HCT116 (cell line): Measurements from ENCODE around the gene MBL2. TPM values are rescaled to one million over a fixed set of nuclear protein-coding genes. Genes with fewer than 3 reads are reported as not detected.

Source experiments
- ATAC-seq: fragments of 200-7000 bp; cut with Tn5 transposase; 2 replicates; pipeline ENCODE4 v1.9.1; 2020; ENCODE audit warnings: mild to moderate bottlenecking, moderate library complexity
- BruUV-seq: library from RNA; stranded (reverse); fragments of 400-500 nt; replicated peaks from 2 replicates; lab custom pipeline; 2021; lab: Mats Ljungman, UMichigan
- CTCF ChIA-PET: fragments of 300-600 bp; sonication (Branson Sonifier 250); formaldehyde crosslinking; loops from one replicate; lab custom pipeline; 2021; ENCODE audit warnings: antibody characterized with exemption; lab: Charles Lee
- POLR2A ChIA-PET: fragments of 300-600, 350-600 bp; sonication (Branson Sonifier 250); formaldehyde crosslinking; loops from one replicate; lab custom pipeline; 2021; ENCODE audit warnings: antibody characterized with exemption; lab: Charles Lee
- RAD21 ChIA-PET, 2 experiments: fragments of 300-600 bp; sonication (Branson Sonifier 250); formaldehyde crosslinking; loops; one replicate each; lab custom pipeline; 2023; ENCODE audit warnings: low total read pairs in 2 of 2; ENCODE audit not compliant: uncharacterized antibody in 2 of 2, unreplicated experiment in 2 of 2, low non-redundant PET in 1 of 2; lab: Charles Lee
- DNase-seq: peaks from one replicate; pipeline ENCODE4 v3.0.0-alpha.2; 2010; ENCODE audit warnings: low read depth, low spot score
- H2AFZ ChIP-seq: fragments of 200-600 bp; shearing (Covaris generic), sonication (generic); 2 replicates; pipeline ENCODE4 v1.6.1; 2017; ENCODE audit warnings: low read depth, mixed run types, mixed read lengths, antibody characterized with exemption, low read length; ENCODE audit not compliant: poor library complexity, severe bottlenecking
- H3K27ac ChIP-seq: 2 replicates; pipeline ENCODE4 v1.5.1; 2012; ENCODE audit warnings: low read depth, low read length
- H3K27me3 ChIP-seq: fragments of 200-600 bp; sonication (generic); 2 replicates; pipeline ENCODE4 v1.6.1; 2016; ENCODE audit warnings: mixed run types, low read length, mixed read lengths; ENCODE audit not compliant: insufficient read depth
- H3K36me3 ChIP-seq, 2 experiments: fragments of 200-500 bp in 1 of 2; fragments of 200-600 bp in 1 of 2; sonication (Bioruptor generic) in 1 of 2; sonication (generic) in 1 of 2; 2 replicates each; pipeline versions ENCODE4 v1.5.1 to v1.6.1; 2014 to 2016; ENCODE audit warnings: low read length in 2 of 2, inconsistent platforms in 1 of 2, mixed read lengths in 1 of 2, mixed run types in 1 of 2; ENCODE audit not compliant: insufficient read depth in 2 of 2, control insufficient read depth in 1 of 2
- H3K4me1 ChIP-seq, 2 experiments: fragments of 200-600 bp in 1 of 2; sonication (generic) in 1 of 2; 2 replicates each; pipeline versions ENCODE4 v1.5.1 to v1.6.1; 2012 to 2017; ENCODE audit warnings: low read length in 2 of 2, inconsistent platforms in 1 of 2, mild to moderate bottlenecking in 1 of 2, mixed read lengths in 1 of 2, mixed run types in 1 of 2, moderate library complexity in 1 of 2; ENCODE audit not compliant: insufficient read depth in 2 of 2, control insufficient read depth in 1 of 2
- H3K4me2 ChIP-seq: fragments of 200-600 bp; sonication (generic); 2 replicates; pipeline ENCODE4 v1.6.1; 2017; ENCODE audit warnings: mixed run types, low read length, mixed read lengths
- H3K4me3 ChIP-seq, 2 experiments: fragments of 200-600 bp in 1 of 2; sonication (generic) in 1 of 2; replicated peaks in 1 of 2; 2 replicates each; pipeline ENCODE4 v1.5.1; 2011 to 2016; ENCODE audit warnings: low read length in 2 of 2, control low read depth in 1 of 2, low read depth in 1 of 2, mild to moderate bottlenecking in 1 of 2, mixed read lengths in 1 of 2, mixed run types in 1 of 2
- H3K79me2 ChIP-seq: fragments of 200-600 bp; sonication (generic); 2 replicates; pipeline ENCODE4 v1.6.1; 2017; ENCODE audit warnings: mild to moderate bottlenecking, mixed run types, low read length, moderate library complexity, mixed read lengths; ENCODE audit not compliant: insufficient read depth
- H3K9ac ChIP-seq: fragments of 200-600 bp; sonication (generic); 2 replicates; pipeline ENCODE4 v1.6.1; 2016; ENCODE audit warnings: low read length, mixed read lengths
- H3K9me2 ChIP-seq: fragments of 200-600 bp; sonication (generic), shearing (Covaris generic); 2 replicates; pipeline ENCODE4 v1.6.1; 2017; ENCODE audit warnings: mixed run types, mild to moderate bottlenecking, moderate library complexity; ENCODE audit not compliant: insufficient read depth
- H3K9me3 ChIP-seq, 2 experiments: fragments of 200-500 bp in 1 of 2; fragments of 200-600 bp in 1 of 2; sonication (Bioruptor generic) in 1 of 2; sonication (generic) in 1 of 2; 2 replicates each; pipeline ENCODE4 v1.6.1; 2014 to 2017; ENCODE audit warnings: low read length in 2 of 2, mixed read lengths in 2 of 2, inconsistent platforms in 1 of 2, low read depth in 1 of 2, mild to moderate bottlenecking in 1 of 2, mixed run types in 1 of 2, moderate library complexity in 1 of 2; ENCODE audit not compliant: control insufficient read depth in 1 of 2, insufficient read depth in 1 of 2
- H4K20me1 ChIP-seq: fragments of 200-600 bp; sonication (generic), shearing (Covaris generic); 2 replicates; pipeline ENCODE4 v1.6.1; 2017; ENCODE audit warnings: mixed run types, mild to moderate bottlenecking, moderate library complexity; ENCODE audit not compliant: insufficient read depth
- EZH2 ChIP-seq: fragments of 200-600 bp; sonication (generic); IDR thresholded peaks from 2 replicates; pipeline ENCODE4 v1.6.1; 2017; ENCODE audit warnings: antibody characterized with exemption, mixed run types
- EZH2phosphoT487 ChIP-seq: fragments of 200-600 bp; IDR thresholded peaks from 2 replicates; pipeline ENCODE4 v1.6.1; 2018; ENCODE audit warnings: antibody characterized with exemption, borderline replicate concordance
- JUND ChIP-seq: IDR thresholded peaks from 2 replicates; pipeline ENCODE4 v1.6.1; 2012
- POLR2A ChIP-seq: IDR thresholded peaks from 2 replicates; pipeline ENCODE4 v1.7.0; 2011; ENCODE audit warnings: borderline replicate concordance; ENCODE audit not compliant: insufficient read depth, insufficient read length; ENCODE audit errors: extremely low read depth
- POLR2AphosphoS5 ChIP-seq: IDR thresholded peaks from 2 replicates; pipeline ENCODE4 v1.6.1; 2011; ENCODE audit warnings: mild to moderate bottlenecking, low read depth, low read length, moderate library complexity
- SIN3A ChIP-seq: IDR thresholded peaks from 2 replicates; pipeline ENCODE4 v1.6.1; 2012; ENCODE audit warnings: low read depth
- SP1 ChIP-seq: IDR thresholded peaks from 2 replicates; pipeline ENCODE4 v1.6.1; 2012; ENCODE audit warnings: low read depth
- SRF ChIP-seq: IDR thresholded peaks from 2 replicates; pipeline ENCODE4 v1.6.1; 2012; ENCODE audit warnings: low read depth
- YY1 ChIP-seq: IDR thresholded peaks from 2 replicates; pipeline ENCODE4 v1.6.1; 2011; ENCODE audit warnings: low read length, low read depth, moderate library complexity, mild to moderate bottlenecking; ENCODE audit not compliant: insufficient replicate concordance; ENCODE audit errors: extremely low read depth
- ZFX ChIP-seq: fragments of 450-650 bp; IDR thresholded peaks from 2 replicates; pipeline ENCODE4 v1.6.1; 2017
- intact Hi-C: fragments of 100-400 bp; cut with micrococcal nuclease; formaldehyde crosslinking; loops from 2 replicates; pipeline ENCODE4 v1.10.0; 2022
- total RNA-seq: library from RNA; stranded (reverse); gene quantifications from one replicate; pipeline ENCODE4 v1.2.1, GENCODE V29; 2021; ENCODE audit not compliant: unreplicated experiment
- TF ChIP-seq, protein P1 (sequence below), 3 experiments: fragments of 200-600 bp in 1 of 3; sonication (generic) in 1 of 3; IDR thresholded peaks in 2 of 3; conservative IDR thresholded peaks in 1 of 3; 2 replicates each; pipeline ENCODE4 v1.5.1; 2012 to 2017; ENCODE audit warnings: low read depth in 2 of 3, low read length in 2 of 3, antibody characterized with exemption in 1 of 3, borderline replicate concordance in 1 of 3, control low read depth in 1 of 3, mild to moderate bottlenecking in 1 of 3, mixed read lengths in 1 of 3, mixed run types in 1 of 3, moderate library complexity in 1 of 3; ENCODE audit not compliant: insufficient read depth in 1 of 3
- TF ChIP-seq, protein P2 (sequence below): IDR thresholded peaks from 2 replicates; pipeline ENCODE4 v1.6.1; 2012

Gene MBL2
- total RNA-seq, 1 experiment from 2014 or later, result not detected

DNA sequence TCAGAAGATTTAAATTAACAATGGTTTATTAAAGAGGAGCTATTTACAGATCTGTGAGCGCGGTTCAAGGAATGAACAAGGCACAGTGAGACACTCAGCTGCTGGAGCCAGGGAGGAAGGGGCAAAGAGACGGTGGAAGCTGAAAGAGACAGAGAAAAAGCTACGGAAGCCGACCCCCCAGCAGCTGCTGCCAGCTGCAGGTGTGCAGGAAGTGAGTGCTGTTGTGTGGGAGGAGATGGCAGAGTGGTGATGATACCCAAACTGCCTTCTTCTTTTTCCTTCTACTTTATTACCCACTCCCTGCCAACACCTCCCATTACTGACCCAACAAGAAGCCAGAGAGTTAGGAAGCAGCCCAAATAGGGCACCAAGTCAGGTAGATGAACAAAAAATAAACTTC, 41.9 kb upstream of the MBL2 start (continued):
- TF ChIP-seq POLR2AphosphoS5, result no peak
- TF ChIP-seq POLR2A, result no peak
- TF ChIP-seq, protein P1, sequence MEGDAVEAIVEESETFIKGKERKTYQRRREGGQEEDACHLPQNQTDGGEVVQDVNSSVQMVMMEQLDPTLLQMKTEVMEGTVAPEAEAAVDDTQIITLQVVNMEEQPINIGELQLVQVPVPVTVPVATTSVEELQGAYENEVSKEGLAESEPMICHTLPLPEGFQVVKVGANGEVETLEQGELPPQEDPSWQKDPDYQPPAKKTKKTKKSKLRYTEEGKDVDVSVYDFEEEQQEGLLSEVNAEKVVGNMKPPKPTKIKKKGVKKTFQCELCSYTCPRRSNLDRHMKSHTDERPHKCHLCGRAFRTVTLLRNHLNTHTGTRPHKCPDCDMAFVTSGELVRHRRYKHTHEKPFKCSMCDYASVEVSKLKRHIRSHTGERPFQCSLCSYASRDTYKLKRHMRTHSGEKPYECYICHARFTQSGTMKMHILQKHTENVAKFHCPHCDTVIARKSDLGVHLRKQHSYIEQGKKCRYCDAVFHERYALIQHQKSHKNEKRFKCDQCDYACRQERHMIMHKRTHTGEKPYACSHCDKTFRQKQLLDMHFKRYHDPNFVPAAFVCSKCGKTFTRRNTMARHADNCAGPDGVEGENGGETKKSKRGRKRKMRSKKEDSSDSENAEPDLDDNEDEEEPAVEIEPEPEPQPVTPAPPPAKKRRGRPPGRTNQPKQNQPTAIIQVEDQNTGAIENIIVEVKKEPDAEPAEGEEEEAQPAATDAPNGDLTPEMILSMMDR (IDR thresholded peaks at IDR 0.05 in 2 of 3, conservative IDR thresholded peaks at IDR 0.05 in 1 of 3; ENCODE audit: borderline replicate concordance in 1 of 3, insufficient read depth in 1 of 3, low read depth in 2 of 3, low read length in 2 of 3), result no peak
- TF ChIP-seq SIN3A, result no peak
- no peak for TF ChIP-seq JUND
- no peak for TF ChIP-seq EZH2phosphoT487
- TF ChIP-seq, protein P2, sequence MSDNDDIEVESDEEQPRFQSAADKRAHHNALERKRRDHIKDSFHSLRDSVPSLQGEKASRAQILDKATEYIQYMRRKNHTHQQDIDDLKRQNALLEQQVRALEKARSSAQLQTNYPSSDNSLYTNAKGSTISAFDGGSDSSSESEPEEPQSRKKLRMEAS, result no peak
- no peak for TF ChIP-seq SP1
- no peak for TF ChIP-seq SRF
- TF ChIP-seq ZFX, result no peak
- no peak for TF ChIP-seq YY1
- no peak for TF ChIP-seq EZH2

DNA sequence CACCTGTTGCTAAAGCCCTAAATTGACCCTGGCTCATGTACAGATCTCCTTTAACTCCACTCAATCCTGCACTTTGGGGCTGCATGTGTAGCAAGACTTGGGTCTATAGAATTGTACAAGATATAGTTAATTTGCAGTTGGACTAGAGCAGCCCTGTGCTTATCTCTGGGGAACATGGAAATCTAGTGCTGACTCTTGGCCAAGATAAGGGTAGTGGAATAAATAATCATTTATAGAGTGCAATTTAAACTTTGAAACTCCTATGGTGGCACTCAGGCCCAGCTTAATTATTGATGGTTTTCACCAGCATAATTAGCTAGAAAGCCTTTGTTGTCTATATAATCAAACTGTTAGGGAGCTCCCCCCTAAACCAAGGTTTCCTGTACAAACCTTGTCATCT, 39.2 kb upstream of the MBL2 start:
- no peaks in the 10 kb centered on the region for H3K9me3 ChIP-seq
- ChIA-PET RAD21 (no interaction called here), CTCF (no interaction called here), POLR2A (no interaction called here)
- no peak for ATAC-seq
- H3K4me3 ChIP-seq, result no peak overlapping the region
- TF ChIP-seq SIN3A, result no peak
- TF ChIP-seq EZH2phosphoT487, result no peak
- TF ChIP-seq, protein P2, result no peak
- TF ChIP-seq POLR2AphosphoS5, result no peak
- H2AFZ ChIP-seq, result no peak overlapping the region
- no peaks in the 10 kb centered on the region for H4K20me1 ChIP-seq
- H3K27me3 ChIP-seq, result no peaks in the 10 kb centered on the region
- no peaks in the 10 kb centered on the region for H3K9me2 ChIP-seq
- intact Hi-C loops, result no loop called here
- no peaks in the 10 kb centered on the region for H3K36me3 ChIP-seq
- no peak overlapping the region for H3K4me2 ChIP-seq
- no peaks in the 10 kb centered on the region for H3K4me1 ChIP-seq
- no peak overlapping the region for H3K27ac ChIP-seq
- DNase-seq, result no peak
- H3K79me2 ChIP-seq, result no peaks in the 10 kb centered on the region
- H3K9ac ChIP-seq, result no peak overlapping the region
- BruUV-seq, result no TSS peak
